GM20000 (cell line): ENCODE results near the gene CDH11.

Source experiments
- DNase-seq: peaks from one replicate; pipeline ENCODE4 v3.0.0; 2012; ENCODE audit warnings: low spot score
- TF ChIP-seq, protein P1 (sequence below): IDR thresholded peaks from 2 replicates; pipeline ENCODE4 v1.5.1; 2012; ENCODE audit warnings: mild to moderate bottlenecking, control low read depth; ENCODE audit errors: extremely low read depth, missing control alignments

Gene CDH11

GRCh38 chr16:65061263-65061662, 60.6 kb downstream of the CDH11 start:
- DNase-seq: no peak
- TF ChIP-seq, protein P1, sequence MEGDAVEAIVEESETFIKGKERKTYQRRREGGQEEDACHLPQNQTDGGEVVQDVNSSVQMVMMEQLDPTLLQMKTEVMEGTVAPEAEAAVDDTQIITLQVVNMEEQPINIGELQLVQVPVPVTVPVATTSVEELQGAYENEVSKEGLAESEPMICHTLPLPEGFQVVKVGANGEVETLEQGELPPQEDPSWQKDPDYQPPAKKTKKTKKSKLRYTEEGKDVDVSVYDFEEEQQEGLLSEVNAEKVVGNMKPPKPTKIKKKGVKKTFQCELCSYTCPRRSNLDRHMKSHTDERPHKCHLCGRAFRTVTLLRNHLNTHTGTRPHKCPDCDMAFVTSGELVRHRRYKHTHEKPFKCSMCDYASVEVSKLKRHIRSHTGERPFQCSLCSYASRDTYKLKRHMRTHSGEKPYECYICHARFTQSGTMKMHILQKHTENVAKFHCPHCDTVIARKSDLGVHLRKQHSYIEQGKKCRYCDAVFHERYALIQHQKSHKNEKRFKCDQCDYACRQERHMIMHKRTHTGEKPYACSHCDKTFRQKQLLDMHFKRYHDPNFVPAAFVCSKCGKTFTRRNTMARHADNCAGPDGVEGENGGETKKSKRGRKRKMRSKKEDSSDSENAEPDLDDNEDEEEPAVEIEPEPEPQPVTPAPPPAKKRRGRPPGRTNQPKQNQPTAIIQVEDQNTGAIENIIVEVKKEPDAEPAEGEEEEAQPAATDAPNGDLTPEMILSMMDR: no peak

- no peak for DNase-seq
- TF ChIP-seq, protein P1: no peak
Observed at GRCh38 chr16:65059406-65059980, 62.4 kb downstream of the CDH11 start.

DNA sequence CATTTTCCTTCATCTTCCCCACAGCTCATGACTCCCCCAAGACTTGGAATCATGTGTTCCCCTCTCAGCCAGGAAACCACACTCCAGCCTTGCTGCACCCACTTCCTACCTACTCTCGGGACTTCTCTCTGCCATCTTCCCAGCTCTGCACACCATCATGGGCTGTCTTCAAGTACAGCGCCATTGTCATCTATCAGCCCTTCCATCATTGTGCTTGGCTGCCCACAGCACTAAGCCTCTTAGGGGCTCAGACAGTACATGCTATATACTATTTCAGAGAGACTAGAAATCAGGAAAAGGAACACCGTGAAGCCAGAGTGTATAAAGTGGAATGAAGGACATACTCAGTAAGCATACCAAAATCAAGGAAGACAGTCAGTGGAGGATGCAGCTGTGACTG, 64.7 kb downstream of the CDH11 start:
- no peak for DNase-seq
- TF ChIP-seq, protein P1: no peak

GRCh38 chr16:65054457-65054856, 67.4 kb downstream of the CDH11 start:
- no peak for DNase-seq
- TF ChIP-seq, protein P1: no peak

GRCh38 chr16:65049679-65050078, 72.2 kb downstream of the CDH11 start:
- no peak for DNase-seq
- TF ChIP-seq, protein P1: no peak

DNA sequence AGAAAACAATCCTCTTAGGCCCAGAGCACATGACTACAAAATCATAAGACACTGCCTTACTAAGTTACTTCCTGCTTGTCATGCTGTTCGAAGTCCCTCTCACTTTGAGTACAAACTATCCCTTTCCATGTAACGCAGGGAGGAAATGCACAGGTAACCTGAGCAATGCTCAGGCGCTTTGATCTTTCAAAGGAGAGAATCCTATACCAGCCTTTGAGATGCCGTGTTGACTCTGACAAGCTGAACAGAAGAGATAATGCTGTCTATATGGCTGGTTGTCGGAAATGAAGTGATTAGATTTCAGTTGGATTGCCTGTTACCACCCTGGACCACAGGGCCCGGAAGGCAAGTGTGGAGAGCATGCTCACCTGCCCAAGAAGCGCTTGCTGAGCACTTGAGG, 75.9 kb downstream of the CDH11 start:
- no peak for DNase-seq
- TF ChIP-seq, protein P1: no peak

DNA sequence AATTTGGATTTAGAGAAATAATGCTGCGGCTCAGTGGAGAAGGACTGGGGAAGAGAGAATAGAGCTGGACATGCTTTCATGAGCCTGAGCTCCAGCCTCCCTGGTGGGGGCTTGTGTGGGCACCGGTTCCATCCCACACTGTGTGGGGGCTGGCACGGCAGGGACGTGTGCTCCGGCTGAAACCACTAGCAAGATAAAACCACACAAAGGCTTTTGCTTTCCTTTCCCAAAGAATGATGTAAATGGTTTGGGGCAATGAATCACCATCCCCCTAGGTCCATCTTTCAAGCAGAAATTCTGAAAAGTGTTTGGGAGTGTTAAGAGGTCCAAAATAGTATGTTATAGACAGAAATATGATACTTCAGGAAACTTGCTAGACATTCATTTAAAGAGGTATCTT, 77.0 kb downstream of the CDH11 start:
- TF ChIP-seq, protein P1: no peak
- no peak for DNase-seq
